Stimulated activated CD8-positive, alpha-beta memory T cell treated with anti-CD3 and anti-CD28 coated beads, Interleukin-4, amount 100 ng/mL, for 4 hours (primary cell): ENCODE data around the gene KIAA1328.

Experiments used
- DNase-seq, 2 donors: peaks; one replicate each; pipeline ENCODE4 v3.0.0-alpha.2; 2020; ENCODE audit warnings: low read depth in 2 of 2, low spot score in 1 of 2

Gene KIAA1328

GRCh38 chr18:37199741-37200140 is 370.8 kb downstream of the KIAA1328 start:
- no peak for DNase-seq

- DNase-seq = no peak
These were observed 378.4 kb downstream of the KIAA1328 start for GRCh38 chr18:37207343-37207742.

- no peak for DNase-seq
These were observed 381.9 kb downstream of the KIAA1328 start for GRCh38 chr18:37210781-37211180.

- DNase-seq = no peak
These were observed 389.2 kb downstream of the KIAA1328 start for GRCh38 chr18:37218022-37218590.

- DNase-seq = no peak
These were observed 390.3 kb downstream of the KIAA1328 start for GRCh38 chr18:37219257-37219656.

GRCh38 chr18:37222354-37222998 is 393.5 kb downstream of the KIAA1328 start:
- no peak for DNase-seq

GRCh38 chr18:37222999-37223378 is 394.1 kb downstream of the KIAA1328 start:
- DNase-seq = no peak

- no peak for DNase-seq
These were observed 396.4 kb downstream of the KIAA1328 start for GRCh38 chr18:37225279-37225678.

GRCh38 chr18:37230768-37231167 is 401.8 kb downstream of the KIAA1328 start:
- no peak for DNase-seq

- DNase-seq = no peak
These were observed 402.3 kb downstream of the KIAA1328 start for GRCh38 chr18:37231251-37231650.

- no peak for DNase-seq
These were observed 406.7 kb downstream of the KIAA1328 start for GRCh38 chr18:37235583-37235982.

GRCh38 chr18:37238282-37239108 is 409.6 kb downstream of the KIAA1328 start:
- no peak for DNase-seq

GRCh38 chr18:37242091-37242490 is 413.2 kb downstream of the KIAA1328 start:
- no peak for DNase-seq

GRCh38 chr18:37242826-37243560 is 414.1 kb downstream of the KIAA1328 start:
- DNase-seq = no peak

GRCh38 chr18:37243741-37244140 is 414.8 kb downstream of the KIAA1328 start:
- no peak for DNase-seq

- no peak for DNase-seq
These were observed 415.7 kb downstream of the KIAA1328 start for GRCh38 chr18:37244618-37245017.

- no peak for DNase-seq
These were observed 417.9 kb downstream of the KIAA1328 start for GRCh38 chr18:37246779-37247340.

- no peak for DNase-seq
These were observed 418.7 kb downstream of the KIAA1328 start for GRCh38 chr18:37247497-37248161.

- no peak for DNase-seq
These were observed 419.4 kb downstream of the KIAA1328 start for GRCh38 chr18:37248281-37248680.

GRCh38 chr18:37249171-37249886 is 420.4 kb downstream of the KIAA1328 start:
- DNase-seq = no peak
